GM18519 (cell line): ENCODE results near the gene SGPP1.
"Not testable (repeated sequence)": the region's sequence is repeated elsewhere in the genome, so short reads cannot be mapped to it uniquely, and the experiment has no call there.

ENCODE experiments used
- ATAC-seq: cut with Tn5 transposase; IDR thresholded peaks from one replicate; pipeline ENCODE4 v1.9.1; 2021; ENCODE audit warnings: mild to moderate bottlenecking, moderate library complexity; ENCODE audit not compliant: unreplicated experiment, low FRiP score

SGPP1 gene

GRCh38 chr14:63727231-63727735 lies 582 bp downstream of the SGPP1 start:
- ATAC-seq: peak; percentile 20

DNA sequence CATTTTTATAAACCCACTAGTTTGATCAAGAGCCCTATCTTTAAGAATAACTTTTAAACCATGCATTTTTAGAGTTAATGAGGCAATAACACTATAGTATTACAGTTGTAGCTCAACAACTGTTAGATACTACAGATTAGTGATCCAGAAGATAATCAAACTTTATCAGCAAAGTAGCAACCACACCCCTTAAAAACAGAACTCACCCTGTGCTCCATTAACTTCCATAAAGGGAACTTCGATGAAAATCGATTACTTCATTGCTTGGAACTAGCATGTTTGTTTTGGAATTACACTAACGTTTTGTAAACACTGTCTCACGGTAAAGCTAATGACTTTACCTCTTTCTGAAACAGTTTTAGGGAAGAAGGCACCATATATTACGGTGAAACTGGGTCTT lies 1.4 kb downstream of the SGPP1 start:
- ATAC-seq: no peak

DNA sequence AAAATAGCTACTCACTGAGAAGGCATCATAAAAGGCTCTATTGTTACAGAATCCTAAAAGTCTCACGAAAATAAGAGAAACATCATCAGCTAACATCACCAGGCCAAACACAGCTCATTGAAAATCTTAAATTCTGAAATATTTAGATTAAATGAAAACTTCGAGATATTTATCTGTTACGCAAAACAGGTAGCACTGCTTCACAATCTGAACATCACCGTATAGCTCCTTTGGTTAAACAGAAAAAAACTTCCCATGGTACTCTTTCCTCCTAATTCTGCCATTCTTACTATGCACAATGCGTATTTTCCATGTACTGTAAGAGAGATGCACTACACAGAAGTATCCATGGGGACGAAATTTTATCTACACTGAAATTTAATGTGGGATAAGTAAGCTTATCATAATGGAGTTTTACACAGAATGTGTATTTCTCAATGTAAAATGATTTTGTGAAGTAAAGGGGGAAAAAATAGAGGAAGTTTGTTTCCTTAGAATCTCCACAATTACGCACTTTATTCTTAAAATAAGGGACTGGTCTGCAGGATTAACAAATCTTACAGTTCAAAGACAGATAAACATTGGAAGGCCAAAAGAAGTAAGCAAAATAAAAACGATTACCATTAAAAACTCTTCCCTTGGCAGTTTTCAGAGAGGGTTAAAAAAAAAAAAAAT lies 1.9 kb downstream of the SGPP1 start:
- no peak for ATAC-seq

DNA sequence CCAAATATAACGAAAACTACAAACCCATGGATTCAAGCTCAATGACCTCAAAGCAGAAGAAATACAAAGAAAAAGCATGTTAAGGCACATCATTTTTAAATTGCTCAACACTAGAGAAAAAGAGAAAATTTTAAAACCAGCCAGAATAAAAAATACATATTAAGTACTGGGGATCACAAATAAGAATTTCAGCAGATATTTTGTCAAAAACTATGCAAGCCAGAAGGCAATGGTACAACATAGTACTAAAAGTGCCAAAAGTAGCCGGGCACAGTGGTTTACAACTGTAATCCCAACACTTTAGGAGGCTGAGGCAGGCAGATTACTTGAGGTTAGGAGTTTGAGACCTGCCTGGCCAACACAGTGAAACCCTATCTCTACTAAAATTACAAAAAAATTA lies 10.2 kb downstream of the SGPP1 start:
- no peak for ATAC-seq

DNA sequence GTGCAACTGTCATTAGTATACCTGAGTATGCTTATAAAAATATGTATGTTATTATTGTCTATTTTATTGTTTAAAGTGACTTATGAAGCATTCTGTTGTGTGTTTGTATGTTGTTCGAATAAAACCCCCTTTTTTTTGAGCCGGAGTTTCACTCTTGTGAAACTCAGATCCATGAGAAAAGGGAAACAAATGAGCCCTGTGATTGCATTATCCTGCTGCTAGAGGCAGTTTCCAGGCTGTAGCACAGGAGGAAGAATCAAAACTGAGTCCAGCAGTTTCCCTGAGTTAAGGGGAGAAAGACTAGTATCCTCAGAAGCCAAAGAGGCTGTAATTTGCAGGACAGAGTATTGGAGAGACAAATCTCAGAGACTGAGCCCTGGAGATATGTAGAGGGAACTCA lies 12.5 kb downstream of the SGPP1 start:
- no peak for ATAC-seq

DNA sequence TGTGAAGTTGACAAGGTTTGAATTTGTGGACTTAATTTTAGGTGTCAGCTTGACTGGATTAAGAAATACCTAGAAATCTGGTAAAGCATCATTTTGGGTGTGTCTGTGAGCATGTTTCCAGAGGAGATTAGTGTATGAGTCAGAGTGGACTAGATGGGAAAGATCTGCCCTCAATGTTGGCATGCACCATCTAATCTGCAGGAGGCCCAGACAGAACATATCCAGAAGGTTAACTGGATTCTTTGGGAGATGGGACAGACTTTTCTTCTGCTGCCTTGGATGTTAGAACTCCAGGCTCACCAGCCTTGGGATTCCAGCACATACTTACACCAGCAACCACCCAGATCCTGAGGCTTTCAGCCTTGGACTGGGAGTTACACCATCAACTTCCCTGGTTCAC lies 14.1 kb downstream of the SGPP1 start:
- no peak for ATAC-seq

- ATAC-seq: no peak
Measured at GRCh38 chr14:63713058-63713457, 14.8 kb downstream of the SGPP1 start.

- ATAC-seq: no peak
Measured at GRCh38 chr14:63712123-63712522, 15.7 kb downstream of the SGPP1 start.

DNA sequence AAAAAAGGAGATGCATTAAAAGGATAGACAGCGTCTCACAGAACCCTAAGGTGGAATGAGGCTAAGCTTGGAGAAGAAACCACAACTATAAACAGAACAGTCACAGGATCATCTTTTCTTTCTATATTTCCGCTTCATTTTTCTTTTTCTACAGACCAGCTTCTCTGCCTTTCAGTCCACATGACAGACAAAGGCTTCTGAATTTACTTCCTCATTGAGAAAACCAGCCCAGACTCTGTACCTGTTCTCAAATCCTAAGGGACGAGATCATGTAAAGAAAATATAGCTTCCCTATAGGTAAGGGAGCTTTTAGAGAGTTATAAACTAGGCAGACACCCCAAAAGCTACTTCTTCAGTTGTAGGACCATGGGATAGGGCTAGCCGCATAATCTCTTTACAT lies 17.4 kb downstream of the SGPP1 start:
- no peak for ATAC-seq

- no peak for ATAC-seq
Measured at GRCh38 chr14:63709589-63709988, 18.3 kb downstream of the SGPP1 start.

DNA sequence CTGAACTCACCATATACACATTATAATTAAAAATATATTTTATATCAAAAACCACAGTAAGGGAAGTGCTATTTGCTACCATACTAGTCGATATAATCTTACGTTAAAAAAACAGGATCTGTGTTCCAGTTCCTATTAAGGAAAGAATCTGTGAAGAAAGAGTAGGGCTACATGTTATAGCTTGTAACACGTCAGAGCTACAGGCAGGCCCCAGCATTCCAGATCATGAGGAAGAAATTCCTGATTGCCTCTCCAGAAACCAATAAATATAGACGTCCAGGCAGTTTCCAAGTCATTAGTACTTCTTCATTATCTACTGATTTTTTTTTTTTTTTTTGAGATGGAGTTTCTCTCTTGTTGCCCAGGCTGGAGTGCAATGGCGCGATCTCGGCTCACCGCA lies 20.6 kb downstream of the SGPP1 start:
- ATAC-seq: no peak

GRCh38 chr14:63705561-63706070 lies 22.2 kb downstream of the SGPP1 start:
- ATAC-seq: no peak

GRCh38 chr14:63702530-63702929 lies 25.3 kb downstream of the SGPP1 start:
- ATAC-seq: not testable (repeated sequence)

DNA sequence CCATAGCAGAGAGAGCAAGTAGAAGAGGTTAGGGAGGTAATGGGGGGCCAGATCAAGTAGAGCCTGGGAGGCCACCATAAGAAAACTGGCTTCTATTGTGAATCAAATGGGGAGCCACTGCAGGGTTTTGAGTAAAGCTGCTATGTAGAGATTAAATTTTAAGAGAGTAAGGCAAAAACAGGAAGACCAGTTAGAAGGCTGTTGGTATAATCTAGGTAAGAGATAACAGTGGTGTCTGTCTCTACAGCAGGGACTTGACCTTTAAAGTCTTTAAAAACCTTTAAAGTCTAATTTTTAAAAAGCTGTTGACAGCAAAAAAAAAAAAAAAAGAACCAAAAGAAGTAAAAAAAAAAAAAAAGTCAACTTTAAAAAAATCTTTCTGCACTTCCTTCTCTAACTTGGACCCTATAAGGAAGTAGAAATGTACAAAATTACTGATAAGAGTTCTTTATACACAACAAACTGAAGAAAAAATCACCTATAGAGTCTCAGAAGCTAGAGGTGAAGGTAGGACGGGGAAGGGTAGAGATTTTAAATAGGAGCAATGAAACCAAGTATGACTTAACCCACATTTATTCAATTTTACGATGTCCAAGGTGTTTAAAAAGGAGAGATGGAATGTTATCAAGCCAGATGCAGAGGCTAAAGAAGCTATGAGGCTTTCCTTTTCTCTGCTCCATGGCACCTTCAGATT lies 26.1 kb downstream of the SGPP1 start:
- no peak for ATAC-seq

- ATAC-seq: no peak
Measured at GRCh38 chr14:63692310-63693020, 35.4 kb downstream of the SGPP1 start.

- no peak for ATAC-seq
Measured at GRCh38 chr14:63689132-63689531, 38.7 kb downstream of the SGPP1 start.

- ATAC-seq: no peak
Measured at GRCh38 chr14:63686926-63687325, 40.9 kb downstream of the SGPP1 start.

DNA sequence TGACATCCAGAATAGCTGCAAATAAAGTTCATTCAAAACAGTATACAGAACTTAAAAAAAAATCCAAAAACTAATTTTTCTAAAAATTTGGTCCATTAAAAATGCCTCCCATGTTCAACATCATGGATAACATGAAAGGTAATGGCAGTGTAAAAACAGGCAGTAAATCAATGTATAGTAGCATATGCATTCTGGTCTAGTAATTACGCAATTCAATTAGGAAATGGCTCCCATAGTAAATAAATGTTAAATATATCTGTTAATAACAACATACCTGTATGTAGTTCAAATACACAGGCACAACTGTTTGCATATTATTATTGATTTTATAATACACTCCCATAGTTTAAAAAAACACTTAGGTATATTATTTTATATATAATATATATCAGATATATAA lies 42.5 kb downstream of the SGPP1 start:
- no peak for ATAC-seq

- ATAC-seq: no peak
Measured at GRCh38 chr14:63682727-63683593, 44.9 kb downstream of the SGPP1 start.

DNA sequence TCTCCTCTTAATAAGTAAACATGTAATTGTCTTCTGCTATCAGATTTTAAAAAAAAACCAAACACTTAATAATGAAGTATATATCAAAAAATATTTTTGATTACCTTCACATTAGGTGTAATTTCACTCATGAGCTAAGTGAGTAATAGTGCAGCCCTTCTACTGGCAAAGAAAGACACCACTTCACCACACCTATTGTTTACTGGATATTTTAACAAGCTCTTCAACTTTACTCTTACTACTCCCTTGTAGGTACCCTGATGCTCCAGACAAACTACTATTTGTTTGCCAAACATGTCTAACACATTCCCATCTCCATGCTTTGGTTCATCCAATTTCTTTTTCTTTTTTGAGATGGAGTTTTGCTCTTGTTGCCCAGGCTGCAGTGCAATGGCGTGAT lies 49.3 kb downstream of the SGPP1 start:
- no peak for ATAC-seq
